ENCODE results near the gene FBXO21. TPM values are rescaled to one million over a fixed set of nuclear protein-coding genes. Genes with fewer than 3 reads are reported as not detected.

The FBXO21 gene
- total and polyA plus RNA-seq, 2 of the 13 experiments (the other 11 are each of a cell fraction or from before 2014, with no cell fraction given) = 15.6 to 32.5 TPM

DNA sequence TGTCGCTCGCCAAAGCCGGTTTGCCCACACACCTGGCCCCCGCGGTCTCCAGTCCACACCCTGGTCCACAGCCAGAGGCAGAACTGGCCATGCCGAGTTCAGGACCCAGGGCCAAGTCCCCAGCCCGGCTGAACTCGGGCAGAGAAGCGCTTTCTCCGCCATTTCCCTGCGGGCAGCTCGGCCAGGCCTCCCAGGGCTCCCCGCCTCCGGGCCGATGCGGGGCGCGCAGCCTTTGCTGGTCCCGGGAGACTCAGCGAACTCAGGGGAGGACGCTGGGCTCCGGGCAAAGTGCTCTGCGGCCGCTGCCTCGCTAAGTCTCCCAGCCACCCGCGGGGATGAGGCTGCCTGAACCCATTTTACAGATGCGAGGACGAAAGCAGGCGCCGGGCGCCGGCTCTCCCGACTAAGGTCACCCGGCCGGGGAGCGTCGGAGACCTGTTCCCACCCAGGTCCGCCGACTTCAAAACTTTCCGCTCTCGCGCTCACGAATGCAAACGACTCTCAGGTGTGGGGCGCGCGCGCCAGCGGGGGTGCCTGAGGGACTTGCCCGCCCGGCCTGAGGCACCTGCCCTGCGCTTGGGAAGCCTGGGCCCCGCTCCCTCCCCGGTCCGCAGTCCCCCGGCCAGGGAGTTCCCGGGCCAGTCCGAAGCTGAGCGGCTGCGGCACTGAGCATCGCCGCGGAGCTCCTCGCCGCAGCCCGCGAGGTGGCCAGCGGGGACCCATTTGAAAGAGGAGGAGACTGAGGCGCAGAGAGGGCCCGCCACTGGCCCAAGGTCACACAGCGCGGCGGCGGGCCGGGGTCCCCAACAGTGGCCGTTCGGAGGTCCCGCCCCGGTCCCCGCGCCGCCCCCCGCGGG is 91.7 kb downstream of the FBXO21 start (continued):
- TF ChIP-seq, protein P1, sequence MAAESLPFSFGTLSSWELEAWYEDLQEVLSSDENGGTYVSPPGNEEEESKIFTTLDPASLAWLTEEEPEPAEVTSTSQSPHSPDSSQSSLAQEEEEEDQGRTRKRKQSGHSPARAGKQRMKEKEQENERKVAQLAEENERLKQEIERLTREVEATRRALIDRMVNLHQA (CRISPR knock-in tag; IDR thresholded peaks at IDR 0.05) = no peak
- no peak for TF ChIP-seq SIX4 (CRISPR knock-in tag; IDR thresholded peaks at IDR 0.05)
- TF ChIP-seq PHF21A (CRISPR knock-in tag; IDR thresholded peaks at IDR 0.05) = 0 out of 2 replicates have a peak, but pooled peaks have one; percentile 15
- TF ChIP-seq KLF6 (CRISPR knock-in tag; IDR thresholded peaks at IDR 0.05) = no peak
- no peak for TF ChIP-seq EZH2 (conservative IDR thresholded peaks at IDR 0.05; ENCODE audit: low read depth, low read length)
- TF ChIP-seq ZNF335 (CRISPR knock-in tag; IDR thresholded peaks at IDR 0.05) = no peak
- TF ChIP-seq HES4 (CRISPR knock-in tag; IDR thresholded peaks at IDR 0.05; ENCODE audit: borderline replicate concordance) = peak; percentile 68; the same call in 1 of the 2 replicates
- TF ChIP-seq ZBTB20 (CRISPR knock-in tag; IDR thresholded peaks at IDR 0.05; ENCODE audit: borderline replicate concordance, low read depth) = no peak
- TF ChIP-seq ZNF230 (CRISPR knock-in tag; IDR thresholded peaks at IDR 0.05) = 0 out of 2 replicates have a peak, but pooled peaks have one; percentile 12
- TF ChIP-seq ZNF777 (CRISPR knock-in tag; IDR thresholded peaks at IDR 0.05) = no peak; the same call in 1 of the 2 replicates
- TF ChIP-seq MBNL3 (CRISPR knock-in tag; conservative IDR thresholded peaks at IDR 0.05) = no peak
- peak; percentile 18; the same call in 1 of the 2 replicates for TF ChIP-seq SAP130 (CRISPR knock-in tag; IDR thresholded peaks at IDR 0.05; ENCODE audit: low read depth)
- no peak for TF ChIP-seq MLXIP (CRISPR knock-in tag; IDR thresholded peaks at IDR 0.05; ENCODE audit: borderline replicate concordance)
- TF ChIP-seq HDAC1 (CRISPR knock-in tag; IDR thresholded peaks at IDR 0.05) = peak; percentile 26; the same call in 1 of the 2 replicates
- TF ChIP-seq, protein P2, sequence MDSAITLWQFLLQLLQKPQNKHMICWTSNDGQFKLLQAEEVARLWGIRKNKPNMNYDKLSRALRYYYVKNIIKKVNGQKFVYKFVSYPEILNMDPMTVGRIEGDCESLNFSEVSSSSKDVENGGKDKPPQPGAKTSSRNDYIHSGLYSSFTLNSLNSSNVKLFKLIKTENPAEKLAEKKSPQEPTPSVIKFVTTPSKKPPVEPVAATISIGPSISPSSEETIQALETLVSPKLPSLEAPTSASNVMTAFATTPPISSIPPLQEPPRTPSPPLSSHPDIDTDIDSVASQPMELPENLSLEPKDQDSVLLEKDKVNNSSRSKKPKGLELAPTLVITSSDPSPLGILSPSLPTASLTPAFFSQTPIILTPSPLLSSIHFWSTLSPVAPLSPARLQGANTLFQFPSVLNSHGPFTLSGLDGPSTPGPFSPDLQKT (CRISPR knock-in tag; IDR thresholded peaks at IDR 0.05; ENCODE audit: borderline replicate concordance) = no peak
- no peak for TF ChIP-seq FOXA3 (CRISPR knock-in tag; IDR thresholded peaks at IDR 0.05)
- no peak for TF ChIP-seq ZKSCAN8 (CRISPR knock-in tag; IDR thresholded peaks at IDR 0.05; ENCODE audit: borderline replicate concordance)
- TF ChIP-seq LCORL (IDR thresholded peaks at IDR 0.05) = no peak
- peak; percentile 22; the same call in 1 of the 2 replicates for TF ChIP-seq LCORL (CRISPR knock-in tag; IDR thresholded peaks at IDR 0.05)
- no peak for TF ChIP-seq ARID2 (CRISPR knock-in tag; IDR thresholded peaks at IDR 0.05; ENCODE audit: borderline replicate concordance)
- no peak for TF ChIP-seq TARDBP (CRISPR knock-in tag; IDR thresholded peaks at IDR 0.05)

Data from HepG2 (cell line).